GM13976 (cell line): ENCODE measurements around the gene EVX2.

ENCODE experiments used
- DNase-seq: peaks from one replicate; pipeline ENCODE4 v3.0.0; 2012; ENCODE audit warnings: low spot score
- in situ Hi-C: fragments of 300-500 bp; cut with MboI; formaldehyde crosslinking; loops from one replicate; pipeline ENCODE4 v1.12.0; 2022; ENCODE audit warnings: low sequenced_read_pairs, mixed read lengths, inconsistent platforms; ENCODE audit not compliant: unreplicated experiment
- TF ChIP-seq, protein P1 (sequence below): IDR thresholded peaks from 2 replicates; pipeline ENCODE4 v1.5.1; 2012; ENCODE audit warnings: borderline replicate concordance, mild to moderate bottlenecking; ENCODE audit not compliant: insufficient read depth; ENCODE audit errors: extremely low read depth, missing control alignments, control extremely low read depth

EVX2 gene

DNA sequence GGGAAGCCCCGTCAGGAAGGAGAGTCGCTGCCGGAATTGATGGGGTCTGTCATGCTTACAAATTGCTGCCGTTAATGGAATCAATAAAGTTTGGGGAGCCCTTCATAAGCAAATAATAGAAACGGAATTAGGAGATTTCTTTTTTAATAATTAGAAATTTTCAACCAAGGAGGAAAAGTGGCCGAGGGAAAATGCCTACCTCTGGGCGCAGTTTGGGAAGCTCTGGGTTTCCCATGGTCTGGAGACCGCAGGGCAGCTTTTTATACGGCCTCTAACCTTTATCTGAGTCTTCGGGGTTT lies 1.3 kb downstream of the EVX2 start:
- in situ Hi-C loops: loop anchor here (25.0 kb wide), 1 partner anchor 720 kb away; no protein-coding TSS in a partner anchor
- DNase-seq: peak; percentile 18
- TF ChIP-seq, protein P1, sequence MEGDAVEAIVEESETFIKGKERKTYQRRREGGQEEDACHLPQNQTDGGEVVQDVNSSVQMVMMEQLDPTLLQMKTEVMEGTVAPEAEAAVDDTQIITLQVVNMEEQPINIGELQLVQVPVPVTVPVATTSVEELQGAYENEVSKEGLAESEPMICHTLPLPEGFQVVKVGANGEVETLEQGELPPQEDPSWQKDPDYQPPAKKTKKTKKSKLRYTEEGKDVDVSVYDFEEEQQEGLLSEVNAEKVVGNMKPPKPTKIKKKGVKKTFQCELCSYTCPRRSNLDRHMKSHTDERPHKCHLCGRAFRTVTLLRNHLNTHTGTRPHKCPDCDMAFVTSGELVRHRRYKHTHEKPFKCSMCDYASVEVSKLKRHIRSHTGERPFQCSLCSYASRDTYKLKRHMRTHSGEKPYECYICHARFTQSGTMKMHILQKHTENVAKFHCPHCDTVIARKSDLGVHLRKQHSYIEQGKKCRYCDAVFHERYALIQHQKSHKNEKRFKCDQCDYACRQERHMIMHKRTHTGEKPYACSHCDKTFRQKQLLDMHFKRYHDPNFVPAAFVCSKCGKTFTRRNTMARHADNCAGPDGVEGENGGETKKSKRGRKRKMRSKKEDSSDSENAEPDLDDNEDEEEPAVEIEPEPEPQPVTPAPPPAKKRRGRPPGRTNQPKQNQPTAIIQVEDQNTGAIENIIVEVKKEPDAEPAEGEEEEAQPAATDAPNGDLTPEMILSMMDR: no peak

DNA sequence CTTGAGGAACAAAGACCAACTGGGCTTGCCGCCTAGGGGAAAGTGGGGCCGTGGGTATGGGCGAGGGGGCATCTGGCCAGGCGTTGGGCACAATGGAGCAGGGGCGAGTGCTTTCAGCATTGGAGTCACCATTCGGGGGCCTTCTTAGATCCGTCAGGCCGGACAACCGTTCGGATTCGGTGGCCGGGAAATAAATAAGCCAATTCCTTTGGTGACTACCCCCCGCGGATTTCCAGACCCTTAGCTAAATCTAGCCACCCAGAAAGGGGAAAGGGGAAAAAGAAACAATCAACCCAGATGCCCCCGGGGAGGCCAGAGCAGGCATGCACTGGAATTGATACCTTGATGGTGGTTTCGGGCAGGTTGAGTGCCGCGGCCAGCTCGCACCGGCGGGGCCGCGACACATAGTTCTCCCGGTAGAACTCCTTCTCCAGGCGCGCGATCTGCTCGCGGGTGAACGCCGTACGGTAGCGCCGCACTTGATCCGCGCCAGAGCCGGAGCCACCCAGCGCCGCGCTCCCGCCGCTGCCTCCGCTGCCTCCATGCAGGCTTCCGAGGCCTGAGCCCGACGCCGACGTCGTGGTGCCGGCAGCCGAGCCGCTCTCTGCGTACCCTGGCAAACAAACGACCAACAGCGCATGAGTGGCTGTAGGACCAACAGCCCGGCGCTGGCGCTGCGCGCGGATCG lies 1.8 kb downstream of the EVX2 start:
- TF ChIP-seq, protein P1: no peak
- DNase-seq: peak; percentile 38
- in situ Hi-C loops: loop anchor here (25.0 kb wide), 1 partner anchor 720 kb away; no protein-coding TSS in a partner anchor

DNA sequence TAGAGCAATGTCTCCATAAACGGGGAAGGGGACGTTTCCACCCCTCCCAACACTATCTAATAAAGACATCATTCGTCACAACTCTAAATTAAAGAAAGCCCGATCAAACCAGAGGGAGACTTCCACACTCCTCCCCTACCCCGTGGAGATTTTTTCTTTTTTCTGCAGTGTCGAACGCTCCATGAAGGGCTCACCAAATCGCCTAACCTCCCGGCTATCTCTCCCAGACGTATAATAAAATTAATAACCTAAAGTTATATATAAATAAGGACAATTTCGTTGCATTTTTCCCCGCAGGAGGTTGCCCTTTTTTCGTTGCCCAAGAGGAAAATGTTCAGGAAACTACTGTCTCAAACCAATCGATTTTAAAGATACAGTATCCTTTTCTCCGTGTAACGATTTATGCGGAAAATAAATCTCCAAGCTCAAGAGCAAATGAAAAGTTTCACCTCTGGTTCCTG lies 2.4 kb downstream of the EVX2 start:
- TF ChIP-seq, protein P1: no peak
- in situ Hi-C loops: loop anchor here (25.0 kb wide), 1 partner anchor 719 kb away; no protein-coding TSS in a partner anchor
- peak; percentile 23 for DNase-seq

DNA sequence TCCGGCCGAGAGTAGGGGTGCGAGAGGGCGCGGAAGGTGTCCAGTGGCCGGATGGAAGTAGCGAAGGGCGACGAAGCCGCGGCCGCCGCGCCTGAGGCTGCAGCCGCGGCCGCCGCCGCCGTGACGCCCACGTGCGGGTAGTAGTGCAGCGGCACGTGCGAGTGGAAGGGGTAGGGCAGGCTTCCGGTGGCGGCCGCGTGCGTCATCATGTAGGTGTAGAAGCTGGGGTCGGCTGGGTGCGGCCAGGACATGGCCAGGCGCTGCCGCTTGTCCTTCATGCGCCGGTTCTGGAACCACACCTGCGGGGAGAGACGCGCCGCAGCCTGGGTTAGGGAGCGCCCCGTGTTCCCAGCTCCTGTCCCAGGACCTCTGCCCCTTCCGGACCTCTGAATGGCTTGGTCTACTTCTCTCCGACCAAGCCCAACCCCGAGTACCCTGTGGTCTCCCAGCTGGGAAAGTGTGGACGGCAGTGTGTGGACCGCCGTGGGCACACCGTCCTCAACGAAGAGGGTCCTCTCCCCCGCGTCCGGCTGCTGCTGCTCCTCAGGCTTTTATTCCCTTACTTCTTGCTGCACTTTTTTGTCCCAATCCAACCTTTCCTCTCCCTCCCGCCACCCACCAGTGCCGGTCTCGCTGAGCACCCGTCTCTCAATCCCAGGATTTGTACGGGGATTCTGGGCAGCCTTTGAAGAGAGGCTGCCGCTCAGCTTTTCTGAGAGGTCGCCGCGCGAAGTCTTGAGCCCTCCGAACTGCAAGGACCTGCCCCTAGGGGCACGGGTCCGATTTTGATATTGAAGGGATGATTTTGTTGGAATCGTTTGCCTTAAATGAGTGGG lies 3.0 kb downstream of the EVX2 start:
- in situ Hi-C loops: loop anchor here (25.0 kb wide), 1 partner anchor 718 kb away; no protein-coding TSS in a partner anchor
- peak; percentile 34 for DNase-seq
- TF ChIP-seq, protein P1: no peak

DNA sequence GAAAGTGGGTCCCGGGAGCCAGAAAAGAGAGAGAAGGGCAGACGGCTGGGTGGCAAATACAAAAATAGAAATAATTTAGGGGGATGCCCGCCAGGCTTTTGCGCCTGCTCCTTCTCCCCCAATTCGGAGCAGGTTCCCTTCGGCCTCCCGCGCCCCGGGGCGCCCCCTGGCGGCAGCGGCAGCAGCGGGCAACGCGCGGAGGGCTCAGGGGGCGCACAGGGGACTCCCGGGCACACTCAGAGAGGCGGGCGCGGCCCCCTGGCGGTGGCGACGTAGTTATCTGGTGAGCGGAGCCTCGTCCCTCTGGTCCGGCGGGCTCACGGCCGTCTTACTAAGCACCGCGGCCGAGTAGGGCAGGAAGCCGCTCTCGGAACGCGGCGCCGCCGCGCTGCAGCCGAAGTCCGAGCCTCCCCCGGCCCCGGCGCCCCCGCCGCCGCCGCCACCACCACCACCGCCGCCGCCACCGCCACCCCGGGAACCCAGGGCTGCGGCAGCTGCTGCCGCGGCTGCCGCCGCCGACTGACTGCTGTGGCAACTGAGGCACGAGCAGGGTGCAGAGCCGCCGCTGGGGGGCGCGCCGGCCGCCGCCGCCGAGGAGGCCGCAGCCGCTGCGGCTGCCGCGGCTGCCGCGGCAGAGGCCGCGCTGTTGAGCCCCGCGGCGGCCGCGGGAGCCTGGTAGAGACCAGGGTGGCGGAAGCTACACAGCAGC lies 3.8 kb downstream of the EVX2 start:
- TF ChIP-seq, protein P1: peak; percentile 54
- in situ Hi-C loops: loop anchor here (10.0 to 25.0 kb wide), 2 partner anchors 385 to 718 kb away; no protein-coding TSS in a partner anchor
- peak; percentile 66 for DNase-seq

DNA sequence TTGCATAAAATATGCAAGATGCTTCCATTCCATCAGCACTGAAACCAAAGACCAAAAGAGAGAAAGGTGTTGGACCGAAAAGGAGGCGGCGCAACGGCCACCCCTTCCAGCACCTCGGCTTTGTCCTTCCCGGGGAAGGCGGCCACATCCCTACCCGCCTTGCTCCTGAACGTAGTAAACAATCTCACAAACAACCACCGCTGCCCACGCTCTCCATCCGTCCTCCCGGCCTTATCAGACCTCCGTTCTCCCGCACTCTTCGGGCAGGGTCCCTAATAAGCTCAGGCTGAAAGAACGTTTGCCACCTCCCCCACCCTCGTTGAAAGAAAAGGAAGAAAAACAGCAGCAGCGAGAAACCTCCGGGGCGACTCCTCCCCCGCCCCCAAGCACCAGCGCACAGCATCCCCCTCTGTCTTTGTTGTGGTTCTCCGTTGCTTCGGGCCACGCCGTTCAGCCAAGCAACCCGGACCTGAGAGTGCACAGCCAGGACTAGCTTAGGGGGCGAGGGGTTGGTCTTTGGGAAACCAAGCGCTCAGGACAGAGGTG lies 4.4 kb downstream of the EVX2 start:
- TF ChIP-seq, protein P1: no peak
- in situ Hi-C loops: loop anchor here (10.0 to 25.0 kb wide), 2 partner anchors 385 to 717 kb away; no protein-coding TSS in a partner anchor
- DNase-seq: no peak
